KG1 (cell line): Measurements from ENCODE around the gene CFAP77.
A peak's percentile ranks its signal among the peaks of the same experiment; 100 is the strongest.

Experiments used
- DNase-seq: peaks from one replicate; lab custom pipeline; 2025; lab: John Stamatoyannopoulos, UW

CFAP77 gene

GRCh38 chr9:132408521-132408920 lies 1.5 kb upstream of the CFAP77 start:
- DNase-seq = no peak

- no peak for DNase-seq
These were observed 631 bp downstream of the CFAP77 start for GRCh38 chr9:132410642-132411041.

GRCh38 chr9:132411091-132411508 lies 1.1 kb downstream of the CFAP77 start:
- peak; percentile 14 for DNase-seq

GRCh38 chr9:132412089-132412488 lies 2.1 kb downstream of the CFAP77 start:
- peak; percentile 34 for DNase-seq

GRCh38 chr9:132413926-132414325 lies 3.9 kb downstream of the CFAP77 start:
- DNase-seq = no peak

GRCh38 chr9:132414731-132415130 lies 4.7 kb downstream of the CFAP77 start:
- no peak for DNase-seq

- no peak for DNase-seq
These were observed 5.2 kb downstream of the CFAP77 start for GRCh38 chr9:132415181-132415580.

- DNase-seq = no peak
These were observed 8.8 kb downstream of the CFAP77 start for GRCh38 chr9:132418726-132419363.

- DNase-seq = no peak
These were observed 12.6 kb downstream of the CFAP77 start for GRCh38 chr9:132422574-132422973.

GRCh38 chr9:132423503-132423902 lies 13.5 kb downstream of the CFAP77 start:
- DNase-seq = no peak

GRCh38 chr9:132424857-132425674 lies 15.1 kb downstream of the CFAP77 start:
- no peak for DNase-seq

- DNase-seq = no peak
These were observed 15.7 kb downstream of the CFAP77 start for GRCh38 chr9:132425675-132426062.

GRCh38 chr9:132426639-132427414 lies 16.8 kb downstream of the CFAP77 start:
- DNase-seq = no peak

GRCh38 chr9:132430998-132431397 lies 21.0 kb downstream of the CFAP77 start:
- no peak for DNase-seq

GRCh38 chr9:132434881-132435280 lies 24.9 kb downstream of the CFAP77 start:
- no peak for DNase-seq

- no peak for DNase-seq
These were observed 29.1 kb downstream of the CFAP77 start for GRCh38 chr9:132439153-132439552.

- no peak for DNase-seq
These were observed 30.7 kb downstream of the CFAP77 start for GRCh38 chr9:132440735-132441134.

GRCh38 chr9:132441404-132441803 lies 31.4 kb downstream of the CFAP77 start:
- no peak for DNase-seq

GRCh38 chr9:132443951-132444607 lies 34.1 kb downstream of the CFAP77 start:
- peak; percentile 21 for DNase-seq

GRCh38 chr9:132446887-132447286 lies 36.9 kb downstream of the CFAP77 start:
- no peak for DNase-seq

GRCh38 chr9:132447346-132447745 lies 37.3 kb downstream of the CFAP77 start:
- DNase-seq = no peak

- no peak for DNase-seq
These were observed 37.9 kb downstream of the CFAP77 start for GRCh38 chr9:132447902-132448301.
